Ecto neural progenitor cell (in vitro differentiated cells): ENCODE measurements around the gene ZNF628.
"Not testable (repeated sequence)": the region's sequence is repeated elsewhere in the genome, so short reads cannot be mapped to it uniquely, and the experiment has no call there.

Source experiments
- DNase-seq: peaks from one replicate; pipeline ENCODE4 v3.0.0-alpha.2; 2018; ENCODE audit warnings: low spot score

Gene ZNF628

DNA sequence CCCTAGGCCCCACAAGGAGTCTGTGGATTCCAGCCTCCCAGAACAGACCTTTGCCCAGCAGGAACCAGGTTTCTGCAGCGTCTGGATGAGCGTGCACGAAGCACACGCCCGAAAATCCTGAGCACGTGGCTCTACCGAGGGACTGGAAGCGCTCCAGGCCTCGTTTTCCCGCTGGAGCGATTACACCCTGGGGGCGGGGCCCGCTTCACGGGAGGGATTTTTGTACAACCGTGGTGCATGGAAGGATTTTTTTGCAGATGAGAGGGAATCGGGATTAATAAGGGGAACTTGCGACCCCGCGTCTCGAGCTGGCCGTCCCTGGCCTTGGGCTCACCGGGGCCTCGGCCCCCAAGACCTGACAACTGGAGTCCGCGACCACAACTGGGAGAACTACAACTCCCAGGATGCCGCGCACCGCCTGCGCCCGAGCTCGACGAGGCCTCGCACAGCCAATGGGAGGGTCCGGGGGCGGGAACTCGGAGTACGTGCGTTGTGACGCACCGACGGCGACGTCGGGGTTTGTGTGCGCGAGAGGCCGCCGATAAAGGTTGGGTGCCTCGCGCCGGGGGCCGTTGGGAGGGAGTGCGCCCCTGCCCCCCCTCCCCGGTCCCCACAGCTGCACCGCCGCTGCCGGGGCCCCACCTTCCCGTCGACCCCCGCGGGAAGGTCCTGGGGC lies at the start of gene ZNF628:
TSS of gene ZNF628 (plus strand) at position 518 of the 676 bp plus-strand sequence. CDS start 3,294 bp downstream, outside the sequence.
- peak; percentile 98 for DNase-seq

DNA sequence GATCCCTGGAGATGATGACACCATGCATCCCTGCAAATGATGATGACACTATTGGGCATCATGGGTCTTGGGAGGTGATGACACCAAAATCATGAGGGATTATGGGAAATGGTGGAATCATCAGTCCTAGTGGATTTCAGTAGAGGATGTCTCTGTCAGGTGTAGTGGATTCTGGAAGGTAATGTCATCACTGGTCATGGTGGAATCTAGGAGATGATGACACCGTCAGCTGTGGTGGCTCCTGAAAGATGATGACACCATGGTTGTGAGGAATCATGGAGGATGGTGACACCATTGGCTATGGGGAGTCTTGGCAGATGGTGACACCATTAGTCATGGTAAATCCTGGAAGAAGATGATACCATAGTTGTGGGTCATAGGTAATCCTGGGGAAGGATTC lies 45.2 kb upstream of the ZNF628 start:
- no peak for DNase-seq

GRCh38 chr19:55432241-55432959 lies 44.0 kb upstream of the ZNF628 start:
- peak; percentile 37 for DNase-seq

DNA sequence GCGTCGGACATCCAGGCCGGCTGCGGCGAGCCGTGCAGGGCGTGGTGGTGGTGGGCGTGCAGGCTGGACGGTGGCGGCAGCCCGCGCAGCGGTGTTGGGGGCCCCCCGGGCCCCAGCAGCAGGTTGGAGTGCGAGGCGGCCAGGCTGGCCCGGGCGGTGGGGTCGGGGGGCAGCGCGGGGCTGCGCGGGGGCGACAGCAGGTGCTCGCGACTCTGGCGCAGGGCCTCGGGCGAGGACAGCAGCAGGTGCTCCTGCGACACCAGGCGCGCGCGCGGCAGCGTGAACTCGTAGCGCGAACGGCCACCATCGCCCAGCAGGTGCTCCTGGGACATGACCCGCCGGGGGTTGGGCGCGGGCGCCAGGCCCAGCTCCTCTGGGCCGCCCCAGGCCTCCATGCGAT lies 43.1 kb upstream of the ZNF628 start:
- DNase-seq: peak; percentile 36

GRCh38 chr19:55434356-55434919 lies 42.0 kb upstream of the ZNF628 start:
- DNase-seq: no peak

- DNase-seq: peak; percentile 24
These were observed 41.4 kb upstream of the ZNF628 start for GRCh38 chr19:55435020-55435419.

DNA sequence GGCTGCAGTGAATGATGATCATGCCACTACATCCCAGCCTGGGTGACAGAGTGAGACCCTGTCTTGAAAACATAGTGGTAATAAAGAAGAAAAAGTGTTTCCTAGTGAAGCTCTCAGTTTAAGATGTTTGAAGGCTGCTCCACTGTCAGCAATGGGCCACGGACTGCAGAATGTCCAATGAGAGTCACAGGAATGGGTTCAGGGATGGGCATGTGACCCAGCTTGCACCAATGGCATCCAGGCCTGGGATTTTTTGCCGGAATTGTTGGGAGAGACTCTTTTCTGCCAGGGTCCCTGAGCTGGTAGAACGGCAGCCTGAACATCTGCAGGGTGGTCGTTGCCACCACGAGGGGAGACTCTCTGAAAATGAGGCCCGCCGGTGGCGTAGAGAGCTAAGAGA lies 39.6 kb upstream of the ZNF628 start:
- no peak for DNase-seq

DNA sequence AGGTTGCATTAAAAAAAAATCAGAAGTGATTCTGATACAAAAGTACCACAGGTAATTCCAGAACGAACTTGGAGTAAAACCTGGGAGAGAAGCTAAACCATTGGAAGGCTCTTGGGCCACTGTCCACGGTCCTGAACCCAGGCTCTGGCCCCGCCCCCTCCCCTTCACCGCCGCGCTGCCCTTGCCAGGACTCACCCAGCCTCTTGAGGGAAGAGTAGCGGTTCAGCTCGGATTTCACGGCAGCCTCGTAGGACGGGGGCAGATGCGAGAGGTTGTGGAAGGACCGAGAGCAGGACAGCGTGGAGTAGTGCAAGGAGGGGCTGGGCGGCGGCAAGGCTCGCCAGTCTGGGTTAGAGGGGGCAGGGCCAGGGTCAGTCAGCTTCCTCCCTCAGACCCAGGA lies 39.0 kb upstream of the ZNF628 start:
- DNase-seq: peak; percentile 90

DNA sequence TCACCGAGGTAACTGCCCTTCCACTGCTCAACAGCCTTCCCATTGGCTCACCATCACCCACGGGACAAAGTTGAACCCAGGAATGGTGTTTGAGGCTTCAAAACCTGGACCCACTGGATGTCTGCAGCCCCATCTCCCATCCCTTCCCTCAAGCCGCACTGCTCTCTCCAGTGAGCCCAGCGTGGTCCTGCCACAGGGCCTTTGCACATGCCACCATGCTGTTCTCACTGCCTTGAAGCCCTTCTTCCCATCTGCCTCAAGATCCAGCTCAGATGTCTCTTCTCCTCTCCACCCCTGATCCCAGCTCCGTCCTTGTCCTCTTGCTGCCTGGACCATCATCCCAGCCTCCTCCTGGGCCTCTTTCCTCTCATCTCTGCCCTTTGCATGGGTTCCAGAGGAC lies 37.4 kb upstream of the ZNF628 start:
- DNase-seq: no peak

DNA sequence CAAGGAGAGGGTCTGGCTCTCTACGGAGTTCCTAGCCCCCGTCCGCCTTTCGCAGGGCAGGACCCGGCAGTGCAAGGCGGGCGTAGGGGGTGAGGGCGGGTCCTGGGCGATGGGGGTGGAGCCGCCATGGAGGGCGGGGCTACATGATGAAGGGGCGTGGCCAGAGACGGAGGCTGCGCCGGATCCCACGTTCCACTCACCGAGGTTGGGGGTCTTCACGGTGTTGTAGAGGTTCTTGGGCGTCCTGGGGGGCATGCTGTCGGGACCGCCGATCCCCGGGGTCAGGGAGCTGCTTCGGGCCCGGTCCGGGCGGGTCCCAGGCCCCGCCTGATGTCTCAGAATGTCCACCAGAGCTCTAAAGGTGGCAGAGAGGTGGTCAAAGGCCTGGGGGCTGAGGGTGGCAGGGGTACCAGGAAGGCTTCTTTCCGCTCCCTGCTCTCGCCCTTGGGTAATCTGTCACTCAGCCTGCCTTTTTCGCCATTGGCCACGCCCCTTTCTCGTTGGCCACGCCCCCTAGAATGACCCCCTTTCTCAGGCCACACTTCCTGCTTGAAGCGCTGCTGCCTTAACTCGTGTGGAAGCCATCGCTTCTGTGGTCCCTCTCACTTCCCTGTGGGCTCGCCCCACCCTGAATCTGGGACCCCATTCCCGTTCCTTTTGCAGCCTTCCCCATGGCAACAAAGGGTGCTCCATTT lies 35.9 kb upstream of the ZNF628 start:
- DNase-seq: no peak

DNA sequence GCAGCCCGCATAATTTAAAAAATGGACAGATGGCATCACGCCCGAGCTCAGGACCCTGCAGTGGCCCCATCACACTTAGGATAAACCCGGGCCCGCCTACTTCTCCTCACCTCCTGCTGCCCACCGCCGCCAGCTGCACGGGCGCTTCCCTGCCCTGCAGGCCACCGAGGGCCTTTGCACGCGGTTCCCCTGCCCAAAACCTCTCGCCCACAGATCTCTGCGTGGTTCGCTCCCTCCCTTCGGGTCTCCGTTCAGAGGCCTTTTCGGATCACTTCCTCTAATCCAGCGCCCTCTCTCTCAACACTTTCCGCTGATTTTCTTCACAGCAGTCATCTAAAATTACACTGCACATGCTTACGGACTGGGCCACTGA lies 35.1 kb upstream of the ZNF628 start:
- DNase-seq: no peak

DNA sequence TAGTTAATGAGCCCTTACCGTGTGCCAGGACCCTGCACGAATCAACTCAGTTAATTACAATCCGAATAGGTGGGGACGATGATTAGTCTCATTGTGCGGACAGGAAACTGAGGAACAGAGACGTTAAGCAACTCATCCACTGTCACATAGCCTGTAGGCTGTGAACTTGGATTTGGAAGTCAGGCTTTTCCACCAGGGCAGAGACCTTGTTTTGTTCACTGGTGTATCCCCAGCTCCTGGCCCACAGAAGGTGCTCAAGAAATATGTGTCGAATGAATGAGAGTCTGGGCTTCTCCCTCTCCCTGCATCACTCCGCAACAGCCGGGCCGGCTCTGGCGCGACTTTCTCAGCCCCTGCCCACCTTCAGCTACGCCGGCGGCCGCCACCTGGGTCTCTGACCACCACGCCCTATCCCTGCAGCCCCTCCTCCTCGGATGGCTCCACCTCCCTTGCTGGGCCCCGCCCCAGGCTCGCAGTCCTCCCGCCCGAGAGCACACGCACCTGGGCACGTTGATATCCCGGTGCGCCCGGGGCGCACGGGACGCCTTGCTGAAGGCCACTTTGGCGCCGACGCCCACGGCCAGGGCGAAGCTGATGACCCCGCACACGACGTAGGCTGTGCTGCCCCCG lies 34.6 kb upstream of the ZNF628 start:
- no peak for DNase-seq

DNA sequence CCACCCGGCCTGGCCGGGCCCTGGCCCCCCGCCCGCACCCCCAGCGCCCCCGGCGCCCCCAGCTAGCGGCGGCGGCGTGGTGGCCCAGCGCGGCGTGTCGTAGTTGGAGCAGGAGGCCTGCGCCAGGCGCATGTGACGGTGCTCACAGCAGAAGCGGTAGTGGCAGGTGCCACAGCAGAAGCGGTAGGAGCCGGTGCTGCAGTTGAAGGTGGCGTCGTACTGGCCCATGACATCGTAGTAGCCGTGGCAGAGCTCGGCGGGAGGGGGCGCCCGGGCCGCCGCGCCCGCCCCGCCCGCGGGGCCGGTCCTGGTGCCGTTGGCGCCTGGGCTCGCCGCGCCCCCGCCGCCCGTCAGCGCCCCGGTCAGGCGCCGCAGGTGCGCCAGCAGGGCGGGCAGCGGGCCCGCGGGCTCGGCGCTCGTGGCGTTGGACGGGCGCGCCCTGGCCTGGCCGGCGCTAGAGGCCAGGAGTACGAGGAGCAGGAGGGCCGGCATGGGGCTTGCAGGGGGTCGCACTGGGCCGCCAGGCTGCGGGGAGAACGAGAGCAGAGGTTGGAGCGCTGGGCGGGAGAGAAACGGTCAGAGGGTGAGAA lies 34.0 kb upstream of the ZNF628 start:
- no peak for DNase-seq

GRCh38 chr19:55443045-55443823 lies 33.2 kb upstream of the ZNF628 start, which contains the start of gene SHISA7:
TSS of gene SHISA7 (minus strand) at chr19:55443300. CDS start at chr19:55442863, 437 bp downstream.
- no peak for DNase-seq

- no peak for DNase-seq
These were observed 32.5 kb upstream of the ZNF628 start for GRCh38 chr19:55443824-55444480.

- no peak for DNase-seq
These were observed 31.8 kb upstream of the ZNF628 start for GRCh38 chr19:55444646-55445045.

- no peak for DNase-seq
These were observed 30.4 kb upstream of the ZNF628 start for GRCh38 chr19:55446060-55446459.

GRCh38 chr19:55447421-55448174 lies 28.8 kb upstream of the ZNF628 start:
- no peak for DNase-seq

GRCh38 chr19:55448175-55448490 lies 28.3 kb upstream of the ZNF628 start:
- not testable (repeated sequence) for DNase-seq

GRCh38 chr19:55449469-55449868 lies 26.9 kb upstream of the ZNF628 start:
- DNase-seq: no peak
